ENCODE data around the gene HOXB4.

Gene HOXB4

GRCh38 chr17:48601539-48602425 lies 23.6 kb upstream of the HOXB4 start:
- DNase-seq (ENCODE audit: low read depth), result no peak

DNA sequence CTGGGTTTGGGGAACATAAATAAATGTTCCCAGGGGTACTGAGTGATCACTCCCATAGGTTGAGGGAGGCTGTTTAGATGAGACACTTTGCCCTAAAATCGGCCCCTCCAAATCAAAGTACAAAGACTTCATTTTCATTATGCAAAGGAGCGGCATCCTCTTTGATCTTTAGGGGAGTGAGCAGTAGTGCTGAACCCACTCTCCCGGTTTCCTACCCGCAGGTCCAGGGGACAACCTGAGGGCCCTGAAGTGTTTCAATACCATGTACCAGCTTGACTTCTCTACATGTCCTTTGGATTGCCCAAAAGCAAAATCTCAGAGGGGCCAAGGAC lies 23.0 kb upstream of the HOXB4 start:
- DNase-seq (ENCODE audit: low read depth), result no peak

GRCh38 chr17:48600244-48601098 lies 22.3 kb upstream of the HOXB4 start:
- no peak for DNase-seq (ENCODE audit: low read depth)

DNA sequence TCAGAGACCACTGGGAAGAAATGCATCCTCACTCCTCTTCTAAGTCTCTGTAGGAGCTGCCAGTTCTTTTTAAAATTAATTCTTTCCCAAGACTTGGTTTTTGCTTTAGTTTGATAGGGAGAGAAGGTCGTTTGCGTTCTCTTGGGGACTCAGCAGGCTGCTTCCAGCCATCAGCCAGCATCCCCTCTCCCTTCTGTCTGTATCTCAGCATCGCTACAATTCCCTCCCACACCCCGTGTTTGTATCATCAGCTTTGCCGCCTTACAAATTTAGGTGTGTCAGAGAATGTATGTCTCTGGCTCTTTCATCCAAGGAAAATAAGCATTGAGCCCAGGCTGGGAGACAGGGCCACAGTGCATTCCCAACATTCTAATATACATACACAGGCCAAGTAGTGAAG lies 21.2 kb upstream of the HOXB4 start:
- DNase-seq (ENCODE audit: low read depth), result no peak

DNA sequence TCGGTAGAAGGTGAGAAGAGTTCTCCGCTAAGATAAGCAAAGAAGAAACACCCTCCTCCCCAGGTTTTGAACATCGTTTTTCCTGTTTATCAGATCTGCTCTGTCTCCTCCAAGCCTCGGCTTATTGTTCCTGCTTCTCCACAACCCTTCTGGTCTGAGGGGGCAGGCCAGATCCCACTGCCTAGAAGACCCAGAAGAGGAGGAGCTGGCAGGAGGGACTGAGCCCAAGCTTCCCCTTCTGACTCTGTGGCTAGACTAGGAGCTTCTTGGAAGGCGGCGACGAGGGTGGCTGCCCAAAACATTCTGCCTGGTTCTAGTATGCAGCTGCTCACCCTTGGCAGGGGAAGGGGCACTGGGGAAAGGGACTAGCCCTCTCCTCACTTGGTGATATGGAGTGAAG lies 20.6 kb upstream of the HOXB4 start:
- DNase-seq (ENCODE audit: low read depth), result no peak

- no peak for DNase-seq (ENCODE audit: low read depth)
Measured at GRCh38 chr17:48597778-48598631, 19.9 kb upstream of the HOXB4 start.

GRCh38 chr17:48597528-48597777 lies 19.3 kb upstream of the HOXB4 start:
- no peak for DNase-seq (ENCODE audit: low read depth)

DNA sequence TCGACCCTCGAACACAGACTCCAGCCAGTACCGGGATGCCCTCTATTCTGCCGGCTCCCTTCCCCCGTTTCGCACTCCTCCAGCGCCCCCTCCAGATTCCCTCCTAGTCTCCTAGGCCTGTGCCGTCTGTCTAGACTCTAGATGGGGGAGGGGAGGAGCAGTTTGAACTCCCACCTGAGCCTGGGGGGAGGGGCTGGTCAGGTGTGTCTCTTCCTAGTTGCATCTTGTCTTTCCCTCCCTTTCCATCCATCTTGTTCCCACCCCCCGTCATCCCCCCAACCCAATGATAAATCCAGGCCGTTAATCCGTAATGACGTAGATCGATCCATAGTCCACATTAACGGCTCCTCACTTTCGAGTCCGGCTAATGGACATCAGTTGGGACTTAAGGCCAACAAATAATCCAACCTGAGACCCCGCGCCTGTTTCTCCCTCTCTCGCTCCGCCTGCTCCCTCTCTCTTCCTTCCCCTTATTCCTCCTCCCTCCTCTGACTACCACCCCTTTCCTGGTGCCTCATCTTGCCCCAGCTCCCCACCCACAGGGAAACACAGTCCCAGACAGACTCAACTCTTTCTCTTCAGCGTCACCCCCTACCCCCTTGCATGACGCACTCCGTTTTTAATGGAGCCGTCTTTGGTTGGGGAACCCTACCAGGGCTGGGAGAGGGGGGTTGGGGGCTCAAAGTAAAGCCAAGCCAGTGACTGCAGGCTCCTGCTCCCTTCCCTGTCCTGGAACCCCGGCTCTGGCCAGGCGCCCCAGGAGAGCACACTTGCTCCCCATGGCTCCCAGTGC lies 18.8 kb upstream of the HOXB4 start:
- no peak for DNase-seq (ENCODE audit: low read depth)

GRCh38 chr17:48596000-48596734 lies 18.0 kb upstream of the HOXB4 start:
- no peak for DNase-seq (ENCODE audit: low read depth)

DNA sequence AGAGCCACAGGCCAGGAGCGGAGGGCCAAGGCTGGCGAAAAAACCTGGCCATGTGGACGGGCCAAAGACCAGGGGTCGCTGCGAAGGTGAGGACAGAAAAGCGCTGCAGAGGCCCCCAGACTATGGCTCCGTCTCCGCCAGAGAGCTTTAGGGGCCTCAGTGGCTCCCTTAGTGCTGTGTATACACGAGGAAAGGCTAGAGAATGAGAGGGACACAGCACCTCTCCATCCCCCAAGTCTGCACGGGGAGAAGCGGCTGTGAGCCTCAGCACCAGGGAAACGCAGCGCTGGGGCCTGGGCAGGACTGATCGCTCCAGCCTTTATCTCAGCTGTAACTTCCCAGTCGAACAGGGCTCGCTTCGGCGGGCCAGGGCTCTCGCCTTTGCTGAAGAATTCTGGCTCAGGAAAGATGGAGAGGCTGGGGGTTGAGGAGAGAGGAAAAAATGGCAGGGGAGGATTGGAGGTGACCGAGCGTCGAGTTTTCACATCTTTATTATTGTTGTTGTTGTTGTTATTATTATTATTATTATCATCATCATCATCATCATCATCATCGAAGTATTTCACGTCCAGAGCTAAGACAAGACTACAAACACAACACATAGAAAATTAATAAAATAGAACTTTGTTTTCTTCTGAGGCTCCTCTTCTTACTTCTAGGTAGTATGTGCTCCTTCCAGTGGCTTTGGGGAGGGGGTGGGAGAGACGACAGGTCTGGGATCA lies 17.3 kb upstream of the HOXB4 start:
- DNase-seq (ENCODE audit: low read depth), result no peak

DNA sequence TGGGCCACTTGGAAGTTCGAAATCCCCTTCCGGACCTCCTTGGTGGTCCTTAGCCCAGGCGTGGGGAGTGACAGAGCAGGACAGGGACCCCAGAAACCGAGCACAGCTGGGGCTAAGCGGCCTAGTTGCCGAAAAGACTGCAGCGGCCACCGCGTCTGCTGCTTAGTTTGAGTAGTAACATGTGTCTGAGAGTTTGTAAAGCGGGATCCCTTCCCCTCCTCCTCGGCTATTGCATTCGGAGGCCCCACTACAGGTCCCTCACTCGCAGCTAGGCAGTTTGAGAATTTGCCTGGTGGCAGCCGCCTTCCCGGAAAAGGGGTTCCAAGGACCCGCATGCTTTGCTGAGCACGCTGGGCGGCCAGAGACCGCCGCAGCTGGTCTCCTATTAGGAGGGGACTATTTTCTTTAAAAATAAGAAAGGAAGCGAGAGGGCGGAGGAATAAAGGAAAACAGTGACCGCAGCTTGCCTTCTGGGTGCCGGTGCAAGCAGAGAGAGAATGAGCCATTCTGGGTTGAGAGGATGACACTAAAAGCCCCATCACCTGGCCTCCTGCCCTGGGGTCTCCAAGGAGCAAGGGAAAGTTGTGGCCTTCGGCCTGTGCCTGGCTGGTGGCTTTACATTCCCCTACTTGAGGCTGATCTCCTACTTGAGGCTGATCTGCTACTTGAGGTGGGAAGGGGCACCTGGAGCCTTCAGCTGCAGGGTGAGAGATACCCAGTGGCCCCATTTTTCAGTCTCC lies 16.6 kb upstream of the HOXB4 start:
- DNase-seq (ENCODE audit: low read depth), result no peak

- DNase-seq (ENCODE audit: low read depth), result peak; percentile 64
Measured at GRCh38 chr17:48593840-48594537, 15.8 kb upstream of the HOXB4 start.

DNA sequence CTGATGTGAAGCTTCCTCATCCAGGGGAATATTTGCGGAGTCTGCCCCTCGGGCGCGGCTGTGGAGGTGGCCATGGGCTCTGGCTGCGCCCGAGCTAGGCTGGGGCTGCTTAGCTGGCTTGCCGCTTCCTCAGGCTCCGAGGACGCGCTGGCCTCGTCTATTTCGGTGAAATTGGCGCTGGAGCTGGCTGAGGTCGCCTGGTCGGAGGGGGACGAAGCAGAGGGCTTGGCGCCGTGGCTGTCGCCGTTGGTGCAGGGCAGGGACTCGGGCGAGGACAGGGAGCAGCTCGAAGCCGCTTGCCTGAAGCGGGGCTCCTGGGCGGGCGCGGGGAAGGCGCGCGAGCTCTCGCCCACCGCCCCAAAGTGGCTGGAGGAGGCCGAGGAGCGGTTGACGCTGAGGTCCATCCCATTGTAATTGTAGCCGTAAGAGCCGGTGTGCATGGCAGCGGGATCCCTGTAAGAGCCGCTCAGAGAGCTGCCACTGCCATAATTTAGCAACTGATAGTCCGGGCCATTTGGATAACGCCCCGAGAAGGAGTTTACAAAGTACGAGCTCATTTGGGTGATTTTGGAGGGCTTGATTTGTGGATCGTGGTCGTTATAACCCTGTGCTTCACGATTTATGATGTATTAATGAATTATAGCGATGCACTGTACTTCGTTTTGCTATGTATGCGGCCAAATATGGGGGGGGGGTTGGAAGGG lies 15.1 kb upstream of the HOXB4 start, which contains the start of gene HOXB5:
TSS of gene HOXB5 (minus strand) at position 654 of the 704 bp plus-strand sequence. CDS start at position 557, 97 bp downstream.
- no peak for DNase-seq (ENCODE audit: low read depth)

DNA sequence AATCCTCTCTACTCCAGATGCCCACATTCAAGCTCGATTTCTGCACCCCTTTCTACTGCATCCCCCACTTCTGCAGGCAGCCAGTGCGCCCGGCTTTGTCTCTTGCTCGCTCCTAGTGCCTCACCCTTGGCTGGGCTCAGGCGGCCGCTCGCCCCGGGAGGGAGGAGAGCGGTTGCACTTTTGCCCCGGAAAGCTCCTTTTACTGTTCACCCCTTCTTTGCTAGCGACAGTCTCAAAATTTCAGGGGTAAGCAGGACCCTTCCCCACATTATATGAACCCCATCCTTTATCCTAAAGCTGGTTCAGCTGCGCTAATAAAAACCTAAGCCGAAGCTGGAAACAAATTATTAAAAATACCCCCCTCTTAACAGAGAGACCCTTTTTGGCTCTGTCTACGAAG lies 14.4 kb upstream of the HOXB4 start:
- DNase-seq (ENCODE audit: low read depth), result no peak

DNA sequence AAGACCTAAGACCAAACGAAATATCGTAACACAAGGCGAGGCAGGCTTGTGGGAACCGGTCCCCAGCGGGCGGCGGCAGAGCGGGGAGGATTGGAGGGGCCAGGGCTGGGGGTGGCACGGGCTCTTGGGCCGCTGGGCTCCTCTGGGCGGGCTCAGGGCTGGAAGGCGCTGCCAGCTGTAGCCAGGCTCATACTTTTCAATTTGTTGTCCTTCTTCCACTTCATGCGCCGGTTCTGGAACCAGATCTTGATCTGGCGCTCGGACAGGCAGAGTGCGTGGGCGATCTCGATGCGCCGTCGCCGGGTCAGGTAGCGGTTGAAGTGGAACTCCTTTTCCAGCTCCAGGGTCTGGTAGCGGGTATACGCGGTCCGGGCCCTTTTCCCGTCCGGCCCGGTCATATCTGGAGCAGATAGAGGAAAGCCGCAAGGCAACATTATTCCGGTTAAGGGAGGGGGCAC lies 13.9 kb upstream of the HOXB4 start:
- no peak for DNase-seq (ENCODE audit: low read depth)

GRCh38 chr17:48591255-48592056 lies 13.3 kb upstream of the HOXB4 start:
- DNase-seq (ENCODE audit: low read depth), result no peak

DNA sequence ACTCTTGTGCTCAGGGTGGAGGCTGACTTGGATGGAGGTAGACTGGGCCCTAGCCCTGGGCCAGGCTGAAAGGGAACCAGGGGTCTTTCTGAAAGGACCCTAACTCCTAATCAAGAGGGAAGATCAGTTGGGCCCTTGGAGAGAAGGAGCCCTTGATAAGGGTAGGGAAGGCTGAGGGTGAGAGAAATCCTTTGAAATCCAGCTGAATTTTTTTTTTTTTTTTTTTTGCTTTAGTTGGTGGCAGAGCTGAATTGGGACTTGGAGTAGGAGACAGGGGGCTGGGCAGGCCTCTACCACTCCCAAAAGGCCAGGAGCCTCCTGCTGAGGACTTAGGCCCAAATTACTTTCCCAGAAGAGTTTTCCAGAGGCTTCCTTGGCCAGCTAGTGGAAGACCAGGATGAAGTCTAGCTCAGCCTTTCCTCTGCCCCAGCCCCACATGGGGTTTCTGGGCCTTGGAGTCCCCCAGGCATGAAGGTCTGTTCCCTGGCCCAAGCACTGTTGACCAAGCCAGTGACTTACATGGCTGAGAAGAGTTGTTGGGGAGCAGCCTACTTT lies 12.5 kb upstream of the HOXB4 start:
- DNase-seq (ENCODE audit: low read depth), result no peak
